ENCODE measurements around the gene RFC2.

DNA sequence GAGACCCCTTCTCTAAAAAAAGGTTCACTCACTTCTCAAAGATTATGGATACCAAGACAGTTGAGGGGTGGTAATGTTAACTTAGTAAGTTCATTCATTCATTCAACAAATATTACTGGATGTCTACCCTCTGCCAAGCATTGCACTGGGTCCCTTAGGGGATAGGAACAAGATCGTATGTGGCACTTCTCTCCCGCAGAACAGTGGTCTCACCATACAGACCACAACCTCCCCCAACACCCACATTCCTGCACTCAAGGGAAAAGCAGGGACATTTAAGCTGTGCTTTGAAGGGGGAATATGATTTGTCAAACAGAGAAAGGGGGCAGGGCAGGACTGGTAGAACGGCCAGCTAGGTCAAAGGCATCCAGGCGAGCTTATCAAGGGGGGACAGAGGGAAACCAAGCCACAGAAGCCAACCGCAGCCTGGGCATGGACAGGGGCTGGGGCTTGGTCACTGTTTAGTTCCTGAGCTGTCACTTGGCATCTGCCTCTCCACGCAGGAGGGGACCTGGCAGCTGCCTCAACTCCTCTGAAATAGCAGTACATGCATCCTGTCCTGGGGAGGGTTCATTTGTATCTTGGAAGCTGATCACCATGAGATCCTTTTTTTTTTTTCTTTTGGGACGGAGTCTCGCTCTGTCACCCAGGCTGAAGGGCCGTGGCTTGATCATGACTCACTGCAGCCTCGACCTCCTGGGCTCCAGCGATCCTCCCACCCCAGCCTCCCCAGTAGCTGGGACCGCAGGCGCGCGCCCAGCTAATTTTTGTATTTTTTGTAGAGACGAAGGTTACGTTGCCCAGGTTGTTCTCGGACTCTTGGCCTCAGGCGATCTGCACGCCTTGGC, 34.1 kb upstream of the RFC2 start:
- TF ChIP-seq, protein P1, sequence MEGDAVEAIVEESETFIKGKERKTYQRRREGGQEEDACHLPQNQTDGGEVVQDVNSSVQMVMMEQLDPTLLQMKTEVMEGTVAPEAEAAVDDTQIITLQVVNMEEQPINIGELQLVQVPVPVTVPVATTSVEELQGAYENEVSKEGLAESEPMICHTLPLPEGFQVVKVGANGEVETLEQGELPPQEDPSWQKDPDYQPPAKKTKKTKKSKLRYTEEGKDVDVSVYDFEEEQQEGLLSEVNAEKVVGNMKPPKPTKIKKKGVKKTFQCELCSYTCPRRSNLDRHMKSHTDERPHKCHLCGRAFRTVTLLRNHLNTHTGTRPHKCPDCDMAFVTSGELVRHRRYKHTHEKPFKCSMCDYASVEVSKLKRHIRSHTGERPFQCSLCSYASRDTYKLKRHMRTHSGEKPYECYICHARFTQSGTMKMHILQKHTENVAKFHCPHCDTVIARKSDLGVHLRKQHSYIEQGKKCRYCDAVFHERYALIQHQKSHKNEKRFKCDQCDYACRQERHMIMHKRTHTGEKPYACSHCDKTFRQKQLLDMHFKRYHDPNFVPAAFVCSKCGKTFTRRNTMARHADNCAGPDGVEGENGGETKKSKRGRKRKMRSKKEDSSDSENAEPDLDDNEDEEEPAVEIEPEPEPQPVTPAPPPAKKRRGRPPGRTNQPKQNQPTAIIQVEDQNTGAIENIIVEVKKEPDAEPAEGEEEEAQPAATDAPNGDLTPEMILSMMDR (conservative IDR thresholded peaks at IDR 0.05; ENCODE audit: low read length) = no peak
- no peak for TF ChIP-seq EZH2phosphoT487 (IDR thresholded peaks at IDR 0.05; ENCODE audit: borderline replicate concordance, low read depth, low read length)

Data from OCI-LY7 (cell line).